Type B pancreatic cell (in vitro differentiated cells): ENCODE data around the gene TNS3. TPM values are rescaled to one million over a fixed set of nuclear protein-coding genes. Genes with fewer than 3 reads are reported as not detected.

Experiments used
- DNase-seq: peaks from one replicate; pipeline ENCODE4 v3.0.0; 2021; ENCODE audit warnings: mixed read lengths; ENCODE audit not compliant: unreplicated experiment; ENCODE audit errors: extremely low spot score
- H3K27ac Mint-ChIP-seq: 2 replicates; pipeline ENCODE4 v1.8.0; 2021; ENCODE audit warnings: mild to moderate bottlenecking, mixed read lengths
- H3K27me3 Mint-ChIP-seq: 2 replicates; pipeline ENCODE4 v1.8.0; 2021; ENCODE audit warnings: mixed read lengths
- H3K36me3 Mint-ChIP-seq: 2 replicates; pipeline ENCODE4 v1.8.0; 2021; ENCODE audit warnings: mixed read lengths
- H3K4me1 Mint-ChIP-seq: one replicate; pipeline ENCODE4 v1.8.0; 2021; ENCODE audit warnings: mixed read lengths; ENCODE audit not compliant: unreplicated experiment
- H3K4me3 Mint-ChIP-seq: 2 replicates; pipeline ENCODE4 v1.8.0; 2021; ENCODE audit warnings: mild to moderate bottlenecking, mixed read lengths
- H3K9me3 Mint-ChIP-seq: 2 replicates; pipeline ENCODE4 v1.8.0; 2021; ENCODE audit warnings: mixed read lengths
- total RNA-seq: library from RNA; stranded (reverse); gene quantifications from 2 replicates; pipeline ENCODE4 v1.2.1, GENCODE V29; 2021; ENCODE audit warnings: low replicate concordance
- TF ChIP-seq, protein P1 (sequence below): fragments of 200-600 bp; sonication (generic); conservative IDR thresholded peaks from 2 replicates; pipeline ENCODE4 v1.5.0; 2021; ENCODE audit warnings: antibody characterized with exemption, mild to moderate bottlenecking

The TNS3 gene
- total RNA-seq, 1 donor from 2014 or later, result 138 TPM

GRCh38 chr7:47511699-47512370 lies 70.1 kb downstream of the TNS3 start:
- H3K36me3 Mint-ChIP-seq, result peaks cover 17% of the 10 kb centered on the region
- H3K9me3 Mint-ChIP-seq, result no peaks in the 10 kb centered on the region
- H3K4me1 Mint-ChIP-seq, result peaks cover 21% of the 10 kb centered on the region
- TF ChIP-seq, protein P1, sequence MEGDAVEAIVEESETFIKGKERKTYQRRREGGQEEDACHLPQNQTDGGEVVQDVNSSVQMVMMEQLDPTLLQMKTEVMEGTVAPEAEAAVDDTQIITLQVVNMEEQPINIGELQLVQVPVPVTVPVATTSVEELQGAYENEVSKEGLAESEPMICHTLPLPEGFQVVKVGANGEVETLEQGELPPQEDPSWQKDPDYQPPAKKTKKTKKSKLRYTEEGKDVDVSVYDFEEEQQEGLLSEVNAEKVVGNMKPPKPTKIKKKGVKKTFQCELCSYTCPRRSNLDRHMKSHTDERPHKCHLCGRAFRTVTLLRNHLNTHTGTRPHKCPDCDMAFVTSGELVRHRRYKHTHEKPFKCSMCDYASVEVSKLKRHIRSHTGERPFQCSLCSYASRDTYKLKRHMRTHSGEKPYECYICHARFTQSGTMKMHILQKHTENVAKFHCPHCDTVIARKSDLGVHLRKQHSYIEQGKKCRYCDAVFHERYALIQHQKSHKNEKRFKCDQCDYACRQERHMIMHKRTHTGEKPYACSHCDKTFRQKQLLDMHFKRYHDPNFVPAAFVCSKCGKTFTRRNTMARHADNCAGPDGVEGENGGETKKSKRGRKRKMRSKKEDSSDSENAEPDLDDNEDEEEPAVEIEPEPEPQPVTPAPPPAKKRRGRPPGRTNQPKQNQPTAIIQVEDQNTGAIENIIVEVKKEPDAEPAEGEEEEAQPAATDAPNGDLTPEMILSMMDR, result no peak
- no peak overlapping the region for H3K4me3 Mint-ChIP-seq
- H3K27me3 Mint-ChIP-seq, result no peaks in the 10 kb centered on the region
- no peak overlapping the region for H3K27ac Mint-ChIP-seq
- DNase-seq, result no peak

DNA sequence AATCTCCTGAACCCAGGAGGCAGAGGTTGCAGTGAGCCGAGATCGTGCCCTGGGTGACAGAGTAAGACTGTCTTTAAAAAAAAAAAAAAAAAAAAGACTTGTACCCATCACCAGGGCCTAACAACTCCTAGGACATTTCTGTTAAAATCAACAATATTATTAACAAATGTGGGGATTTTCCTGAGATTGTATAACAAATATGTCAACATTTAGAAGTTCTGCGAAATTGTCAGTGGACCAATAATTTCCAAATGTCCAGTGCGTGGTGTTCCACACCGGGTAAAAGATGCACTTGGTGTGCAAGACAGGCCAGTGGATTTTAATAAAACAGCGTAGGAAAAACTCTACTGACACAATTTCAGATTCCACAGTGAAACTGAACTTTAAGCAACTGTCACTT lies 71.1 kb downstream of the TNS3 start:
- Mint-ChIP-seq H3K36me3 (peaks cover 25% of the 10 kb centered on the region), H3K27me3 (no peaks in the 10 kb centered on the region), H3K4me3 (no peak overlapping the region), H3K9me3 (no peaks in the 10 kb centered on the region), H3K27ac (no peak overlapping the region), H3K4me1 (peaks cover 32% of the 10 kb centered on the region)
- TF ChIP-seq, protein P1, result no peak
- DNase-seq, result no peak

- TF ChIP-seq, protein P1, result no peak
- Mint-ChIP-seq H3K4me3 (no peak overlapping the region), H3K36me3 (peaks cover 29% of the 10 kb centered on the region), H3K9me3 (no peaks in the 10 kb centered on the region), H3K4me1 (peaks cover 38% of the 10 kb centered on the region), H3K27me3 (no peaks in the 10 kb centered on the region), H3K27ac (peak overlapping the region; percentile 14)
- DNase-seq, result no peak
Measured at GRCh38 chr7:47510192-47510591, 71.7 kb downstream of the TNS3 start.

DNA sequence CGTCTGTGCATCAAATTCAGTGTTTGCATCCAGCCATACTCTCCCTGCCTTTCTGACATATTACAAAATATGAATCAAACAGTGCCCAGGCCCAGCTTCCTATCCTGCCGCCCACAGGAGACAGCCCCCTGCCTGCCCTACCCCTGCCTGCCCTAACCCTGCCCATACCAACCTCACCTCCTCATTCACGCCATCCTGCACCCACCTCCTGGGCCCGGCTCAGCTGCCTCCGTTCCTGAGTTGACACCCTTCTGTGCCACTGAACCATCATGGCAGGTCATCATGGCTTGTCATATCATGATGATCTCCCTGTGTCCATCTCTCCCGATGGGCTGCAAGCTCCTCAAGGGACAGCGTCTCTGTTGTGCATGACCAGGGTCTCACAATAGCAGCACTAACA lies 72.3 kb downstream of the TNS3 start:
- Mint-ChIP-seq H3K9me3 (no peaks in the 10 kb centered on the region), H3K4me1 (peaks cover 40% of the 10 kb centered on the region), H3K36me3 (peaks cover 29% of the 10 kb centered on the region), H3K4me3 (no peak overlapping the region), H3K27me3 (no peaks in the 10 kb centered on the region), H3K27ac (no peak overlapping the region)
- no peak for DNase-seq
- TF ChIP-seq, protein P1, result no peak

- TF ChIP-seq, protein P1, result no peak
- H3K4me1 Mint-ChIP-seq, result peaks cover 40% of the 10 kb centered on the region
- no peaks in the 10 kb centered on the region for H3K9me3 Mint-ChIP-seq
- H3K4me3 Mint-ChIP-seq, result no peak overlapping the region
- peak overlapping the region; percentile 46 for H3K27ac Mint-ChIP-seq
- no peaks in the 10 kb centered on the region for H3K27me3 Mint-ChIP-seq
- H3K36me3 Mint-ChIP-seq, result peaks cover 29% of the 10 kb centered on the region
- DNase-seq, result no peak
Measured at GRCh38 chr7:47508389-47509380, 73.2 kb downstream of the TNS3 start.
